NT2/D1 (cell line): ENCODE results near the gene CDCP1.

ENCODE experiments used
- DNase-seq: peaks from one replicate; pipeline ENCODE4 v3.0.0-alpha.2; 2011; ENCODE audit warnings: low read depth, low spot score
- H3K27me3 ChIP-seq: 2 replicates; pipeline ENCODE4 v1.6.0; 2011; ENCODE audit warnings: mild to moderate bottlenecking; ENCODE audit not compliant: insufficient read length, insufficient read depth
- H3K36me3 ChIP-seq: 2 replicates; pipeline ENCODE4 v1.6.1; 2011; ENCODE audit warnings: mild to moderate bottlenecking, low read length, mixed read lengths; ENCODE audit not compliant: insufficient read depth, insufficient read length
- H3K4me1 ChIP-seq: 2 replicates; pipeline ENCODE4 v1.5.1; 2011; ENCODE audit not compliant: insufficient read depth, insufficient read length
- H3K4me3 ChIP-seq: 2 replicates; pipeline ENCODE4 v1.5.1; 2011; ENCODE audit warnings: low read depth; ENCODE audit not compliant: insufficient read length
- H3K9ac ChIP-seq: 2 replicates; pipeline ENCODE4 v1.6.0; 2011; ENCODE audit warnings: low read depth; ENCODE audit not compliant: insufficient read length
- H3K9me3 ChIP-seq: 2 replicates; pipeline ENCODE4 v1.5.1; 2011; ENCODE audit warnings: mild to moderate bottlenecking, low read length; ENCODE audit not compliant: insufficient read depth
- SUZ12 ChIP-seq: IDR thresholded peaks from 2 replicates; pipeline ENCODE4 v1.6.1; 2011; ENCODE audit not compliant: insufficient read length, insufficient read depth; ENCODE audit errors: extremely low read depth
- YY1 ChIP-seq: IDR thresholded peaks from 2 replicates; pipeline ENCODE4 v1.6.1; 2011; ENCODE audit not compliant: insufficient read length, insufficient read depth
- ZNF274 ChIP-seq: IDR thresholded peaks from 2 replicates; pipeline ENCODE4 v1.6.1; 2011; ENCODE audit warnings: mild to moderate bottlenecking, low read depth, low read length

The CDCP1 gene

GRCh38 chr3:45185461-45185860, 39.3 kb upstream of the CDCP1 start:
- TF ChIP-seq ZNF274: no peak
- TF ChIP-seq SUZ12: no peak
- no peak for TF ChIP-seq YY1
- H3K4me1 ChIP-seq: peaks cover 3% of the 10 kb centered on the region
- no peak overlapping the region for H3K4me3 ChIP-seq
- H3K36me3 ChIP-seq: no peaks in the 10 kb centered on the region
- DNase-seq: no peak
- H3K9ac ChIP-seq: no peak overlapping the region
- no peaks in the 10 kb centered on the region for H3K27me3 ChIP-seq
- no peaks in the 10 kb centered on the region for H3K9me3 ChIP-seq

- no peaks in the 10 kb centered on the region for H3K27me3 ChIP-seq
- TF ChIP-seq SUZ12 (no peak), YY1 (no peak)
- no peak for DNase-seq
- H3K36me3 ChIP-seq: no peaks in the 10 kb centered on the region
- H3K9me3 ChIP-seq: no peaks in the 10 kb centered on the region
- H3K4me1 ChIP-seq: peaks cover 3% of the 10 kb centered on the region
- no peak overlapping the region for H3K4me3 ChIP-seq
- no peak overlapping the region for H3K9ac ChIP-seq
Measured at GRCh38 chr3:45185052-45185451, 38.9 kb upstream of the CDCP1 start.

- H3K4me3 ChIP-seq: no peak overlapping the region
- H3K4me1 ChIP-seq: peaks cover 3% of the 10 kb centered on the region
- H3K27me3 ChIP-seq: no peaks in the 10 kb centered on the region
- no peaks in the 10 kb centered on the region for H3K36me3 ChIP-seq
- TF ChIP-seq SUZ12: no peak
- no peak for TF ChIP-seq ZNF274
- no peak for TF ChIP-seq YY1
- H3K9ac ChIP-seq: no peak overlapping the region
- DNase-seq: no peak
- H3K9me3 ChIP-seq: no peaks in the 10 kb centered on the region
Measured at GRCh38 chr3:45183872-45184262, 37.7 kb upstream of the CDCP1 start.

GRCh38 chr3:45182915-45183871, 37.0 kb upstream of the CDCP1 start:
- Histone ChIP-seq H3K27me3 (no peaks in the 10 kb centered on the region), H3K36me3 (no peaks in the 10 kb centered on the region), H3K4me1 (peaks cover 6% of the 10 kb centered on the region), H3K4me3 (no peak overlapping the region), H3K9ac (no peak overlapping the region), H3K9me3 (no peaks in the 10 kb centered on the region)
- DNase-seq: no peak
- TF ChIP-seq SUZ12 (no peak), ZNF274 (no peak), YY1 (no peak)

- H3K4me1 ChIP-seq: peaks cover 10% of the 10 kb centered on the region
- no peaks in the 10 kb centered on the region for H3K27me3 ChIP-seq
- no peak overlapping the region for H3K4me3 ChIP-seq
- H3K9ac ChIP-seq: no peak overlapping the region
- H3K36me3 ChIP-seq: no peaks in the 10 kb centered on the region
- no peaks in the 10 kb centered on the region for H3K9me3 ChIP-seq
- TF ChIP-seq SUZ12 (no peak), YY1 (no peak)
- no peak for DNase-seq
Measured at GRCh38 chr3:45181496-45181895, 35.3 kb upstream of the CDCP1 start.

GRCh38 chr3:45180899-45181298, 34.7 kb upstream of the CDCP1 start:
- H3K4me1 ChIP-seq: peaks cover 10% of the 10 kb centered on the region
- no peak overlapping the region for H3K4me3 ChIP-seq
- H3K9ac ChIP-seq: no peak overlapping the region
- no peaks in the 10 kb centered on the region for H3K36me3 ChIP-seq
- no peak for DNase-seq
- H3K27me3 ChIP-seq: no peaks in the 10 kb centered on the region
- TF ChIP-seq ZNF274: no peak
- no peak for TF ChIP-seq SUZ12
- TF ChIP-seq YY1: no peak
- H3K9me3 ChIP-seq: no peaks in the 10 kb centered on the region

- Histone ChIP-seq H3K9me3 (no peaks in the 10 kb centered on the region), H3K27me3 (no peaks in the 10 kb centered on the region), H3K36me3 (no peaks in the 10 kb centered on the region), H3K9ac (no peak overlapping the region), H3K4me3 (no peak overlapping the region), H3K4me1 (peaks cover 10% of the 10 kb centered on the region)
- no peak for DNase-seq
- TF ChIP-seq ZNF274 (no peak), YY1 (no peak), SUZ12 (no peak)
Measured at GRCh38 chr3:45180051-45180450, 33.9 kb upstream of the CDCP1 start.
